Spleen (tissue), 11 donors: ENCODE measurements around the gene ITFG2. TPM values are rescaled to one million over a fixed set of nuclear protein-coding genes. Genes with fewer than 3 reads are reported as not detected.
"Not testable (repeated sequence)": the region's sequence is repeated elsewhere in the genome, so short reads cannot be mapped to it uniquely, and the experiment has no call there.

Experiments used
- DNase-seq: peaks from one replicate; pipeline ENCODE4 v3.0.0-alpha.2; 2020
- H3K27ac ChIP-seq, 8 donors: fragments of 200-600 bp; sonication (generic) in 7 of 8; 1 replicate in 4 of 8; 2 replicates in 4 of 8; pipeline versions ENCODE4 v1.5.0 to v1.8.0; 2016 to 2021; ENCODE audit warnings: inconsistent platforms in 4 of 8, mild to moderate bottlenecking in 4 of 8, moderate library complexity in 1 of 8
- H3K27me3 ChIP-seq, 7 donors: fragments of 200-600 bp; sonication (generic) in 6 of 7; replicated peaks in 1 of 7; 1 replicate in 4 of 7; 2 replicates in 3 of 7; pipeline versions ENCODE4 v1.5.0 to v1.8.0; 2016 to 2021; ENCODE audit warnings: inconsistent platforms in 3 of 7, mild to moderate bottlenecking in 1 of 7
- H3K36me3 ChIP-seq, 6 donors: fragments of 200-600 bp; sonication (generic) in 5 of 6; 1 replicate in 4 of 6; 2 replicates in 2 of 6; pipeline versions ENCODE4 v1.5.0 to v1.8.0; 2016 to 2021; ENCODE audit warnings: inconsistent platforms in 2 of 6
- H3K4me1 ChIP-seq, 6 donors: fragments of 200-600 bp; sonication (generic) in 5 of 6; 1 replicate in 3 of 6; 2 replicates in 3 of 6; pipeline versions ENCODE4 v1.5.0 to v1.8.0; 2016 to 2021; ENCODE audit warnings: inconsistent platforms in 3 of 6
- H3K4me3 ChIP-seq, 8 donors: fragments of 200-600 bp; sonication (generic) in 7 of 8; 1 replicate in 4 of 8; 2 replicates in 4 of 8; pipeline versions ENCODE4 v1.5.0 to v1.8.0; 2016 to 2021; ENCODE audit warnings: inconsistent platforms in 4 of 8, mild to moderate bottlenecking in 4 of 8, moderate library complexity in 2 of 8
- H3K9me3 ChIP-seq, 8 donors: fragments of 200-600 bp; sonication (generic) in 7 of 8; 1 replicate in 4 of 8; 2 replicates in 4 of 8; pipeline versions ENCODE4 v1.5.0 to v1.8.0; 2016 to 2021; ENCODE audit warnings: inconsistent platforms in 4 of 8
- POLR2A ChIP-seq, 3 donors: fragments of 450-650 bp; IDR thresholded peaks; one replicate each; pipeline ENCODE4 v1.5.1; 2017; ENCODE audit warnings: antibody characterized with exemption in 3 of 3, mild to moderate bottlenecking in 1 of 3
- POLR2AphosphoS5 ChIP-seq, 3 donors: sonication (generic); formaldehyde crosslinking; IDR thresholded peaks; one replicate each; pipeline ENCODE4 v1.5.1; 2017; ENCODE audit warnings: antibody characterized with exemption in 3 of 3
- WGBS, 5 donors: extraction: QIAGEN DNeasy Blood & Tissue Kit in 3 of 5; methylation state at CpG; one replicate each; pipeline versions ENCODE4 v1.1.5 to v1.1.7; 2013 to 2018; 5-methylcytosine and 5-hydroxymethylcytosine counted together
- intact Hi-C: fragments of 100-400 bp; cut with DNase I; formaldehyde crosslinking; loops from one replicate; pipeline ENCODE4 v1.15.0; 2023; ENCODE audit warnings: low total_unique reads
- polyA plus RNA-seq, 3 donors: library from polyadenylated mRNA; stranded (reverse); fragments of 200-250 nt; gene quantifications; one replicate each; pipeline ENCODE4 v1.2.1, GENCODE V29; 2013
- total RNA-seq, 7 donors: library from RNA; depleted of rRNA in 3 of 7; stranded (reverse); fragments of >200 nt in 3 of 7; fragmentation: NEBNext Ultra II Directional in 4 of 7; extraction: Animal tissue kit (Norgen Biotek cat#: 25700) in 4 of 7; gene quantifications; one replicate each; pipeline versions ENCODE4 v1.1.0 to v1.2.1, GENCODE V29; 2016 to 2021
- TF ChIP-seq, protein P1 (sequence below), 11 experiments: fragments of 200-600 bp in 7 of 11; fragments of 450-650 bp in 4 of 11; sonication (generic) in 4 of 11; IDR thresholded peaks in 8 of 11; conservative IDR thresholded peaks in 3 of 11; 1 replicate in 7 of 11; 2 replicates in 4 of 11; pipeline versions ENCODE4 v1.4.0 to v1.8.0; 2016 to 2021; ENCODE audit warnings: antibody characterized with exemption in 11 of 11, inconsistent platforms in 4 of 11, mild to moderate bottlenecking in 1 of 11
- donor health status: healthy with polysubstance abuse.
- donor health status: DM: no; HTN: no; CAD: no; lungs with moderate emphysema.
- donor health status: DM: no; HTN: no; CAD: no.
- donor health status: Bipolar disorder and iron deficiency.
- donor health status: healthy.
- donor health status: DM: no; HTN: no; CAD: no.
- donor health status: DM: yes; HTN: yes; CAD: no.

The ITFG2 gene
- total and polyA plus RNA-seq, 10 donors = 28.9 to 79.3 (median 49.4) TPM

- Histone ChIP-seq H3K4me1 (no peaks in the 10 kb centered on the region), H3K27me3 (no peaks in the 10 kb centered on the region), H3K36me3 (no peaks in the 10 kb centered on the region), H3K27ac (no peak overlapping the region), H3K4me3 (no peak overlapping the region), H3K9me3 (no peaks in the 10 kb centered on the region)
- TF ChIP-seq POLR2AphosphoS5 (IDR thresholded peaks at IDR 0.05) (no peak), POLR2A (IDR thresholded peaks at IDR 0.05) (no peak)
- TF ChIP-seq, protein P1, sequence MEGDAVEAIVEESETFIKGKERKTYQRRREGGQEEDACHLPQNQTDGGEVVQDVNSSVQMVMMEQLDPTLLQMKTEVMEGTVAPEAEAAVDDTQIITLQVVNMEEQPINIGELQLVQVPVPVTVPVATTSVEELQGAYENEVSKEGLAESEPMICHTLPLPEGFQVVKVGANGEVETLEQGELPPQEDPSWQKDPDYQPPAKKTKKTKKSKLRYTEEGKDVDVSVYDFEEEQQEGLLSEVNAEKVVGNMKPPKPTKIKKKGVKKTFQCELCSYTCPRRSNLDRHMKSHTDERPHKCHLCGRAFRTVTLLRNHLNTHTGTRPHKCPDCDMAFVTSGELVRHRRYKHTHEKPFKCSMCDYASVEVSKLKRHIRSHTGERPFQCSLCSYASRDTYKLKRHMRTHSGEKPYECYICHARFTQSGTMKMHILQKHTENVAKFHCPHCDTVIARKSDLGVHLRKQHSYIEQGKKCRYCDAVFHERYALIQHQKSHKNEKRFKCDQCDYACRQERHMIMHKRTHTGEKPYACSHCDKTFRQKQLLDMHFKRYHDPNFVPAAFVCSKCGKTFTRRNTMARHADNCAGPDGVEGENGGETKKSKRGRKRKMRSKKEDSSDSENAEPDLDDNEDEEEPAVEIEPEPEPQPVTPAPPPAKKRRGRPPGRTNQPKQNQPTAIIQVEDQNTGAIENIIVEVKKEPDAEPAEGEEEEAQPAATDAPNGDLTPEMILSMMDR (IDR thresholded peaks at IDR 0.05 in 8 of 11, conservative IDR thresholded peaks at IDR 0.05 in 3 of 11) = no peak
- intact Hi-C loops = no loop called here
- WGBS, 5 donors = 65 to 77% (median 70%) methylated on average over 10 of the region's 10 CpGs
- DNase-seq = no peak
These were observed 44.1 kb upstream of the ITFG2 start for GRCh38 chr12:2768224-2768961.

DNA sequence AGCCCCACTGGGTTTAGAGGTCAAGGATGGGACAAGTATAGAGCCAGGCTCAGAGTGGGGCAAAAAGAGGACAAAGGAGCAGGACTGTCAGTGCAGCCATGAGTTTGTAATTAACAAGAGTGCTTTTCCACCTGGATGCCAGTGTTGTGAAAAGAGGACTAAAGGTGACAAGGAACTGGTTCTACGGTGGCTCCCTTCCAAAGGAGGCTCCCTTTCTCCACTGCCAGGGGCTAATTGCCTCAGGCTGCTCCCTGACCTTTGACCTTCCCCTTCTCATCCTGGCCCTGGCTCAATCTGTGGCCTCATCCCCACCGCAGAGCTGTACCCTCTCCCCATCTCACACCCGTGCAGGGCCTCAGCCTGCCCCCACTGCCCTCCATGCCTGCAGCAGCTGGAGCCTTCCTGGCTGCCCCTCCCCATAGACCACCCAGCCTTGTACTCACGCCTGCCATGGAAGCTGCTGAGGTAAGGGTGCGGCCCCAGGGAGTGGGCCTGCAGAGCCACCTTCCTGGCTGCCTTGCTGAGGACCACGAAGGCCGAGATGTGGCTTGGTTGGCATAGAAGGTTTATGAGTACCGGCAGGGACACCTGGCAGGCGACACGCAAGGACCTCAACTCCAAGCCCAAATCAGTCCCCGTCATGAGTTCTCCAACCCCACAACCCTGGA, 42.5 kb upstream of the ITFG2 start:
- DNase-seq = no peak
- TF ChIP-seq, protein P1 (IDR thresholded peaks at IDR 0.05 in 8 of 11, conservative IDR thresholded peaks at IDR 0.05 in 3 of 11) = no peak
- no peak for TF ChIP-seq POLR2A (IDR thresholded peaks at IDR 0.05)
- TF ChIP-seq POLR2AphosphoS5 (IDR thresholded peaks at IDR 0.05) = no peak
- WGBS, 5 donors = 75 to 93% (median 90%) methylated on average over 10 to 11 of the region's 11 CpGs
- no peaks in the 10 kb centered on the region for H3K36me3 ChIP-seq
- no peak overlapping the region for H3K27ac ChIP-seq
- H3K9me3 ChIP-seq = no peaks in the 10 kb centered on the region
- H3K4me3 ChIP-seq = no peak overlapping the region
- H3K27me3 ChIP-seq = no peaks in the 10 kb centered on the region
- no peaks in the 10 kb centered on the region for H3K4me1 ChIP-seq
- intact Hi-C loops = no loop called here

DNA sequence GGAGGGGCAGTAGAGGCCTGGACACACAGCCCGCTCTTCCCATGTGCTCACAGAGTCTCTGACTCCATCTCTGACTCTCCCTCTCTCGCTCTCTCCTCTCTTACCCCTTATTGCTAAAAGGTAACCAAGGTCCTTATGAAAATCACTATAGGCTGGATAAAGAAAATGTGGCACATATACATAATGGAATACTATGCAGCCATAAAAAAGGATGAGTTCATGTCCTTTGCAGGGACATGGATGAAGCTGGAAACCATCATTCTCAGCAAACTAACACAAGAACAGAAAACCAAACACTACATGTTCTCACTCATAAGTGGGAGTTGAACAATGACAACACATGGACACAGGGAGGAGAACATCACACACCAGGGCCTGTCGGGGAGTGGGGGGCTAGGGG, 41.9 kb upstream of the ITFG2 start:
- H3K27me3 ChIP-seq, H3K9me3 ChIP-seq, H3K27ac ChIP-seq, H3K36me3 ChIP-seq, H3K4me3 ChIP-seq, DNase-seq, intact Hi-C loops, H3K4me1 ChIP-seq: not testable (repeated sequence)
- WGBS, 5 donors = 94 to 100% (median 97%) methylated on average over 3 of the region's 3 CpGs

DNA sequence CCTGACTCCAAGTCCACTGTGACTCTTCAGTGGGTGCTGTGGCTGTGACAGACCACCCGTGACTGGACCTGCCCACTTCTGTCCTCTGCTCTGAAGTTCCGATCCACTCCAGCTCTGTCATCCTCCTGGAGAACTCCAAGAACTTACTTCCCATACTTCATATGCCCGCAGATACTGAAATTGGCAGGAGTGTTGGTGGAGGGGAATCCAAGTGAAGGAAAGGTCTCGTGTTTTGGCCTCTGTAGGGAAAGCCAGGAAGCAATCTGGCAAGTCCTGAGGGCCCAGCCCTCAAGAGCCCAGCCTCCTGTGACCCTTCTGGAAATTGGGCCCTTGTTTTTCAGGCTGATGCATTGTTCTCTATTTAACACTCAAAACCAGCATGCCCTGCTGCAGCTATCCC, 40.1 kb upstream of the ITFG2 start:
- Histone ChIP-seq H3K4me3 (no peak overlapping the region), H3K27me3 (no peaks in the 10 kb centered on the region), H3K9me3 (no peaks in the 10 kb centered on the region), H3K27ac (no peak overlapping the region), H3K4me1 (no peaks in the 10 kb centered on the region), H3K36me3 (no peaks in the 10 kb centered on the region)
- TF ChIP-seq POLR2AphosphoS5 (IDR thresholded peaks at IDR 0.05) (no peak), POLR2A (IDR thresholded peaks at IDR 0.05) (no peak)
- TF ChIP-seq, protein P1 (IDR thresholded peaks at IDR 0.05 in 8 of 11, conservative IDR thresholded peaks at IDR 0.05 in 3 of 11) = no peak
- DNase-seq = no peak
- WGBS, 5 donors = 64 to 77% (median 68%) methylated on average over 4 of the region's 4 CpGs
- intact Hi-C loops = no loop called here
